GM23248 (cell line): ENCODE data around the gene PYGL.

ENCODE experiments used
- EZH2 ChIP-seq: fragments of 200-600 bp; sonication (generic); IDR thresholded peaks from 2 replicates; pipeline ENCODE4 v1.6.1; 2018; ENCODE audit warnings: antibody characterized with exemption, mild to moderate bottlenecking; ENCODE audit not compliant: insufficient read depth, poor library complexity, severe bottlenecking
- EZH2phosphoT487 ChIP-seq: fragments of 200-600 bp; sonication (generic); IDR thresholded peaks from 2 replicates; pipeline ENCODE4 v1.6.1; 2018; ENCODE audit warnings: antibody characterized with exemption, moderate library complexity, mild to moderate bottlenecking, low read depth; ENCODE audit not compliant: insufficient read depth

GRCh38 chr14:50937800-50938199, 6.5 kb downstream of the PYGL start:
- TF ChIP-seq EZH2phosphoT487 (no peak), EZH2 (no peak)
